ENCODE results near the gene CDKN2D. TPM values are rescaled to one million over a fixed set of nuclear protein-coding genes. Genes with fewer than 3 reads are reported as not detected.
"Not testable (repeated sequence)": the region's sequence is repeated elsewhere in the genome, so short reads cannot be mapped to it uniquely, and the experiment has no call there.

Gene CDKN2D
- total RNA-seq, 1 donor from 2014 or later, result 6.6 TPM

- no peak for TF ChIP-seq CTCF (IDR thresholded peaks at IDR 0.05; ENCODE audit: insufficient read depth, low read length, severe bottlenecking)
These were observed 16.2 kb downstream of the CDKN2D start for GRCh38 chr19:10552510-10553053.

DNA sequence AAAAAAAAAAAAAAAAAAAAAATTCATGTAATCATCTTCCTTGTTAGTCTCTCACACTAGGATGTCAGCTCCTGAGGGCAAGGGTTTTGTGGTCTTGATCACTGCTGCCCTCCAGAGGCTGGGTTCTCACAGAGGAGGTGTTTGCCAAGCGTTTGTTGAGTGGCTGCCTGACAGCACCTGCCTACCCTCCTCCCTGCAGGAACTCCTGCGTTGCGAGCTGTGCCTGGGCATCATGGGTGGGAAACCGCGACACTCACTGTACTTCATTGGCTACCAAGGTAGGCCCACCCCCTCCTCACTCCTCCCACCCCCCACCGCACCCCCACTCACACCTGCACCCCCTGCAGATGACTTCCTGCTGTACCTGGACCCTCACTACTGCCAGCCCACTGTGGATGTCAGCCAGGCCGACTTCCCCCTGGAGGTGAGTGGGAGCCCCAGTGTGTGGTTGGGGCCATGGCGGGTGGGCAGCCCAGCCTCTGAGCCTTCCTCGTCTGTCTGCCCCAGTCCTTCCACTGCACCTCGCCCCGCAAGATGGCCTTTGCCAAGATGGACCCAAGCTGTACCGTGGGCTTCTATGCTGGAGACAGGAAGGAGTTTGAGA lies 17.0 kb downstream of the CDKN2D start:
- Histone ChIP-seq H3K4me3 (ENCODE audit: low read depth, low read length) (no peak overlapping the region), H3K27me3 (ENCODE audit: control insufficient read depth, insufficient read depth, low read length) (no peaks in the 10 kb centered on the region), H3K36me3 (ENCODE audit: control insufficient read depth, insufficient read depth, low read length) (peaks cover 27% of the 10 kb centered on the region)
- TF ChIP-seq CTCF (IDR thresholded peaks at IDR 0.05; ENCODE audit: insufficient read depth, low read length, severe bottlenecking), result peak; percentile 51
- peak; percentile 62 for DNase-seq (ENCODE audit: low read depth)
- peak; percentile 36 for FAIRE-seq

More at GRCh38 chr19:10552510-10553053, 16.2 kb downstream of the CDKN2D start:
- Histone ChIP-seq H3K27me3 (ENCODE audit: control insufficient read depth, insufficient read depth, low read length) (no peaks in the 10 kb centered on the region), H3K36me3 (ENCODE audit: control insufficient read depth, insufficient read depth, low read length) (peaks cover 24% of the 10 kb centered on the region), H3K4me3 (ENCODE audit: low read depth, low read length) (no peak overlapping the region)
- DNase-seq (ENCODE audit: low read depth), result no peak
- FAIRE-seq, result no peak

DNA sequence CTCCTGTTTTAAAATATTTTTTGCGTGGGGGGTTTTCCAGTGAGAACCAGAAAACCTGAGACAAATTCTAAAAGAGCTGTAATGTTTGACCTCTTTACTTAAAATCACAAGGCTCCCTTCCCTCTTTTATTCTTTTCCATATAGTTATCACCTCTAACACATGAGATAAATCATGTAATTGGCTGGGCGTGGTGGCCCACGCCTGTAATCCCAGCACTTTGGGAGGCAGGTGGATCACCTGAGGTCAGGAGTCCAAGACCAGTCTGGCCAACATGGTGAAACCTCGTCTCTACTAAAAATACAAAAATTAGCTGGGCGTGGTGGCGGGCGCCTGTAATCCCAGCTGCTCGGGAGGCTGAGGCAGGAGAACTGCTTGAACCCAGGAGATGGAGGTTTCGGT lies 17.8 kb downstream of the CDKN2D start:
- not testable (repeated sequence) for H3K27me3 ChIP-seq (ENCODE audit: control insufficient read depth, insufficient read depth, low read length); DNase-seq (ENCODE audit: low read depth); H3K4me3 ChIP-seq (ENCODE audit: low read depth, low read length); FAIRE-seq
- H3K36me3 ChIP-seq (ENCODE audit: control insufficient read depth, insufficient read depth, low read length), result peaks cover 30% of the 10 kb centered on the region

DNA sequence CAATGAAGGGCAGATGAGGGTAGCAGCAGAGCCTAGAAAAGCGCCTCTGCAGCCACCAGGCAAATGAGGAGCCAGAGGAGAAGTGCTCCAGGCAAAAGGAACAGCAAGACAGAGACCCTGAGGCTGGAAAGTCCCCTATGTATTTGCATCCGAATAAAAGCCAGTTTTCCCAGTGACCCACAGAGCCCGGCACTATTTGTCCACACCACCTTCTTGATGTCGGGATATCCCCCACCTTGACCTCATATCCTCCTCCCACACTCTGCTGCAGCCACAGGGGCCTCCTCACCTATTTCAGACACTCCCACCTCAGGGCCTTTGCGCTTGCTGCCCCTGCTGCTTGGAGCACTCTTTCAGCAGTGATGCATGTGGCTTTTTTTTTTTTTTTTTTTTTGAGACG lies 18.4 kb downstream of the CDKN2D start:
- Histone ChIP-seq H3K36me3 (ENCODE audit: control insufficient read depth, insufficient read depth, low read length) (peaks cover 32% of the 10 kb centered on the region), H3K4me3 (ENCODE audit: low read depth, low read length) (no peak overlapping the region), H3K27me3 (ENCODE audit: control insufficient read depth, insufficient read depth, low read length) (no peaks in the 10 kb centered on the region)
- no peak for TF ChIP-seq CTCF (IDR thresholded peaks at IDR 0.05; ENCODE audit: insufficient read depth, low read length, severe bottlenecking)
- no peak for FAIRE-seq
- no peak for DNase-seq (ENCODE audit: low read depth)

DNA sequence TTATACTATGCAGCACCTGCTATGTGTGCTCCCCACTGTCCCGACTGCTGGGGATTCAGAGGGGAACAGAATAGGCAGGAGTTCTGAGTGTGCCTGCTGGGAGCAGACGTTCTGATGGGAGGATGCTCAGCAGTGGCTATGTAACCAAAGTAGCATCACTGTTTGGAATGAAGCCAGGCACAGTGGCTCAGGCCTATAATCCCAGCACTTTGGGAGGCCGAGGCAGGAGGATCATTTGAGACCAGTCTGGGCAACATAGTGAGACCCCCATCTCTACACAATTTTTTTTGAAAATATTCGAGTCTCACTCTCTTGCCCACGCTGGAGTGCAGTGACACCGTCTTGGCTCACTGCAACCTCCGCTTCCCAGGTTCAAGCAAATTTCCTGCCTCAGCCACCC lies 19.0 kb downstream of the CDKN2D start:
- DNase-seq (ENCODE audit: low read depth), result no peak
- H3K36me3 ChIP-seq (ENCODE audit: control insufficient read depth, insufficient read depth, low read length), result peaks cover 33% of the 10 kb centered on the region
- no peak for TF ChIP-seq CTCF (IDR thresholded peaks at IDR 0.05; ENCODE audit: insufficient read depth, low read length, severe bottlenecking)
- no peak overlapping the region for H3K4me3 ChIP-seq (ENCODE audit: low read depth, low read length)
- FAIRE-seq, result no peak
- H3K27me3 ChIP-seq (ENCODE audit: control insufficient read depth, insufficient read depth, low read length), result no peaks in the 10 kb centered on the region

GRCh38 chr19:10548746-10549276 lies 20.0 kb downstream of the CDKN2D start:
- Histone ChIP-seq H3K27me3 (ENCODE audit: control insufficient read depth, insufficient read depth, low read length) (no peaks in the 10 kb centered on the region), H3K4me3 (ENCODE audit: low read depth, low read length) (no peak overlapping the region), H3K36me3 (ENCODE audit: control insufficient read depth, insufficient read depth, low read length) (peaks cover 34% of the 10 kb centered on the region)
- DNase-seq (ENCODE audit: low read depth) (no peak), FAIRE-seq (no peak)
- TF ChIP-seq CTCF (IDR thresholded peaks at IDR 0.05; ENCODE audit: insufficient read depth, low read length, severe bottlenecking), result no peak

All from bronchial epithelial cell (primary cell).